ENCODE data around the gene NUBPL.

DNA sequence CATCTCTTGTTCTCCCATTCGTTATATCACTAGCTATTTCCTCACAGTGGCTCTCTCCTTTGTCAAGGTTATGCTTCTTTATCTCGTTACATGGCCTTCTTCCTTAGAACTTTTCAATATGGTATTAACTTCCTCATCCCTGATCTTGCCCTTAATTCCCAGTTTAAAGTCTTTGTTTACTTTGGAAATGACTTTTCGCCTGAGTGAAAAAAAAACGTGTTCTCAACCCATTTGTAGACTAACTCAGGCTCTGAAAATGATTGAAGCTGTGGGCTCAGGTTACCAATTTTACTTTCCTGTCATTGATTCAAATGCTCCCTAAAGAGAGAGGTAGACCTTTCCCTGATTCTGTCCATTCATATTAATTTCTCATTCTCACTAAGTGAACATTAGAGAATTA, 135.2 kb downstream of the NUBPL start:
- TF ChIP-seq, protein P1, sequence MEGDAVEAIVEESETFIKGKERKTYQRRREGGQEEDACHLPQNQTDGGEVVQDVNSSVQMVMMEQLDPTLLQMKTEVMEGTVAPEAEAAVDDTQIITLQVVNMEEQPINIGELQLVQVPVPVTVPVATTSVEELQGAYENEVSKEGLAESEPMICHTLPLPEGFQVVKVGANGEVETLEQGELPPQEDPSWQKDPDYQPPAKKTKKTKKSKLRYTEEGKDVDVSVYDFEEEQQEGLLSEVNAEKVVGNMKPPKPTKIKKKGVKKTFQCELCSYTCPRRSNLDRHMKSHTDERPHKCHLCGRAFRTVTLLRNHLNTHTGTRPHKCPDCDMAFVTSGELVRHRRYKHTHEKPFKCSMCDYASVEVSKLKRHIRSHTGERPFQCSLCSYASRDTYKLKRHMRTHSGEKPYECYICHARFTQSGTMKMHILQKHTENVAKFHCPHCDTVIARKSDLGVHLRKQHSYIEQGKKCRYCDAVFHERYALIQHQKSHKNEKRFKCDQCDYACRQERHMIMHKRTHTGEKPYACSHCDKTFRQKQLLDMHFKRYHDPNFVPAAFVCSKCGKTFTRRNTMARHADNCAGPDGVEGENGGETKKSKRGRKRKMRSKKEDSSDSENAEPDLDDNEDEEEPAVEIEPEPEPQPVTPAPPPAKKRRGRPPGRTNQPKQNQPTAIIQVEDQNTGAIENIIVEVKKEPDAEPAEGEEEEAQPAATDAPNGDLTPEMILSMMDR (optimal IDR thresholded peaks at IDR 0.05 in 1 of 3, IDR thresholded peaks at IDR 0.05 in 1 of 3, conservative IDR thresholded peaks at IDR 0.05 in 1 of 3; ENCODE audit: extremely low read depth in 1 of 3, insufficient read depth in 2 of 3, low read length in 3 of 3), result no peak
- no peak for TF ChIP-seq EZH2 (IDR thresholded peaks at IDR 0.05; ENCODE audit: low read length)
